HG03196 (cell line): ENCODE measurements around the gene MRPL40.
A peak's percentile ranks its signal among the peaks of the same experiment; 100 is the strongest.
"Not testable (repeated sequence)": the region's sequence is repeated elsewhere in the genome, so short reads cannot be mapped to it uniquely, and the experiment has no call there.

Experiments
- ATAC-seq: cut with Tn5 transposase; IDR thresholded peaks from one replicate; pipeline ENCODE4 v1.9.1; 2021; ENCODE audit not compliant: unreplicated experiment

The MRPL40 gene

GRCh38 chr22:19438298-19438697 is 6.0 kb downstream of the MRPL40 start:
- no peak for ATAC-seq

GRCh38 chr22:19440411-19441195 is 8.3 kb downstream of the MRPL40 start:
- no peak for ATAC-seq

- no peak for ATAC-seq
These were observed 9.8 kb downstream of the MRPL40 start for GRCh38 chr22:19442166-19442565.

GRCh38 chr22:19443544-19444211 is 11.3 kb downstream of the MRPL40 start:
- ATAC-seq = no peak

GRCh38 chr22:19445279-19445982 is 13.1 kb downstream of the MRPL40 start:
- ATAC-seq = not testable (repeated sequence)

- no peak for ATAC-seq
These were observed 14.4 kb downstream of the MRPL40 start for GRCh38 chr22:19446603-19447329.

GRCh38 chr22:19447330-19448075 is 15.2 kb downstream of the MRPL40 start, which contains the start of gene C22orf39:
Gene C22orf39, minus strand, starts transcription at chr22:19447711. Its CDS starts 23 bp downstream, at chr22:19447688.
- peak; percentile 77 for ATAC-seq

- ATAC-seq = peak; percentile 34
These were observed 15.8 kb downstream of the MRPL40 start for GRCh38 chr22:19448076-19448607.

- ATAC-seq = no peak
These were observed 16.5 kb downstream of the MRPL40 start for GRCh38 chr22:19448739-19449421.

- no peak for ATAC-seq
These were observed 17.1 kb downstream of the MRPL40 start for GRCh38 chr22:19449422-19449767.

GRCh38 chr22:19450363-19451175 is 18.2 kb downstream of the MRPL40 start:
- no peak for ATAC-seq

- no peak for ATAC-seq
These were observed 19.2 kb downstream of the MRPL40 start for GRCh38 chr22:19451570-19451969.

- ATAC-seq = no peak
These were observed 21.4 kb downstream of the MRPL40 start for GRCh38 chr22:19453718-19454117.

- ATAC-seq = no peak
These were observed 21.8 kb downstream of the MRPL40 start for GRCh38 chr22:19454156-19454555.

- ATAC-seq = no peak
These were observed 22.7 kb downstream of the MRPL40 start for GRCh38 chr22:19455033-19455432.

GRCh38 chr22:19455585-19456370 is 23.4 kb downstream of the MRPL40 start:
- ATAC-seq = no peak

- ATAC-seq = no peak
These were observed 24.2 kb downstream of the MRPL40 start for GRCh38 chr22:19456541-19456940.

- ATAC-seq = no peak
These were observed 25.6 kb downstream of the MRPL40 start for GRCh38 chr22:19457828-19458428.
